A549 (cell line): ENCODE data around the gene SRC. TPM values are rescaled to one million over a fixed set of nuclear protein-coding genes. Genes with fewer than 3 reads are reported as not detected.

Source experiments
- ATAC-seq, 2 experiments: fragments of 200-7000 bp in 1 of 2; fragments of >200 bp in 1 of 2; cut with Nextera tagmentation in 1 of 2; cut with Tn5 transposase in 1 of 2; 3 replicates each; pipeline versions ENCODE4 v1.8.0 to v1.9.1; 2018 to 2020; ENCODE audit warnings: mild to moderate bottlenecking in 1 of 2, moderate library complexity in 1 of 2
- CTCF ChIA-PET: fragments of 300-600 bp; sonication (Branson Sonifier 250); formaldehyde crosslinking; extraction: SDS; loops from one replicate; lab custom pipeline; 2021; ENCODE audit warnings: antibody characterized with exemption, inconsistent platforms; lab: Yijun Ruan, JAX
- POLR2A ChIA-PET: fragments of 350-600 bp; formaldehyde crosslinking; extraction: SDS; loops from one replicate; lab custom pipeline; 2021; ENCODE audit warnings: antibody characterized with exemption, inconsistent platforms; lab: Yijun Ruan, JAX
- DNase-seq, 2 experiments: peaks; one replicate each; pipeline versions ENCODE4 v3.0.0 to v3.0.0-alpha.2; 2011 to 2016; ENCODE audit warnings: low read depth in 1 of 2, low spot score in 1 of 2
- FAIRE-seq: peaks from 2 replicates; lab custom pipeline; 2011; peaks lifted over from hg19 to GRCh38; lab: Jason Lieb, UNC
- H3K27ac ChIP-seq, 2 experiments: fragments of >200 bp; sonication (Bioruptor Twin); formaldehyde crosslinking; 3 replicates each; pipeline ENCODE4 v1.5.1; 2016 to 2017
- H3K4me1 ChIP-seq: fragments of >200 bp; sonication (Bioruptor Twin); formaldehyde crosslinking; 3 replicates; pipeline ENCODE4 v1.6.1; 2016
- H3K4me2 ChIP-seq: fragments of >200 bp; sonication (Bioruptor Twin); formaldehyde crosslinking; 3 replicates; pipeline ENCODE4 v1.6.1; 2016
- H3K4me3 ChIP-seq: fragments of >200 bp; sonication (Bioruptor Twin); formaldehyde crosslinking; 3 replicates; pipeline ENCODE4 v1.5.1; 2016
- H3K9me3 ChIP-seq: fragments of >200 bp; sonication (Bioruptor Twin); formaldehyde crosslinking; 3 replicates; pipeline ENCODE4 v1.6.1; 2016
- BCL3 ChIP-seq: fragments of >200 bp; sonication (Bioruptor Twin); formaldehyde crosslinking; IDR thresholded peaks from 3 replicates; pipeline ENCODE4 v1.6.1; 2016
- CBX2 ChIP-seq: fragments of 200-600 bp; sonication (generic); IDR thresholded peaks from 2 replicates; pipeline ENCODE4 v1.6.1; 2016; ENCODE audit warnings: low read depth, mild to moderate bottlenecking, borderline replicate concordance
- CBX8 ChIP-seq: fragments of 200-600 bp; sonication (generic); IDR thresholded peaks from 2 replicates; pipeline ENCODE4 v1.6.1; 2016
- CHD2 ChIP-seq: fragments of 150-350 bp; IDR thresholded peaks from 2 replicates; pipeline ENCODE4 v1.6.1; 2014; ENCODE audit warnings: low read length; ENCODE audit not compliant: partially characterized antibody
- CHD4 ChIP-seq: fragments of 200-600 bp; sonication (generic); IDR thresholded peaks from 2 replicates; pipeline ENCODE4 v1.6.1; 2016; ENCODE audit warnings: antibody characterized with exemption, mild to moderate bottlenecking, borderline replicate concordance
- CTCF ChIP-seq: fragments of >200 bp; sonication (Bioruptor Twin); formaldehyde crosslinking; IDR thresholded peaks from 3 replicates; pipeline ENCODE4 v1.5.1; 2016
- EHMT2 ChIP-seq: fragments of 200-600 bp; sonication (generic); IDR thresholded peaks from 2 replicates; pipeline ENCODE4 v1.6.1; 2016; ENCODE audit warnings: antibody characterized with exemption, low read depth, mild to moderate bottlenecking, moderate library complexity
- EP300 ChIP-seq, 2 experiments: fragments of >200 bp; sonication (Bioruptor Twin); formaldehyde crosslinking; IDR thresholded peaks; 2 replicates in 1 of 2; 3 replicates in 1 of 2; pipeline ENCODE4 v1.6.1; 2016 to 2017
- ESRRA ChIP-seq: fragments of 150-350 bp; IDR thresholded peaks from 2 replicates; pipeline ENCODE4 v1.6.1; 2014; ENCODE audit warnings: mild to moderate bottlenecking, low read length, borderline replicate concordance
- FOSL2 ChIP-seq, 2 experiments: fragments of 450-650 bp in 1 of 2; fragments of >200 bp in 1 of 2; sonication (Bioruptor Twin) in 1 of 2; formaldehyde crosslinking; IDR thresholded peaks; 2 replicates each; pipeline versions ENCODE4 v1.5.0 to v1.6.1; 2016 to 2020; ENCODE audit warnings: mild to moderate bottlenecking in 1 of 2, moderate library complexity in 1 of 2
- JUN ChIP-seq, 2 experiments: fragments of >200 bp; sonication (Bioruptor Twin); formaldehyde crosslinking; IDR thresholded peaks; 2 replicates in 1 of 2; 3 replicates in 1 of 2; pipeline ENCODE4 v1.6.1; 2016 to 2017
- JUNB ChIP-seq: fragments of >200 bp; sonication (Bioruptor Twin); formaldehyde crosslinking; IDR thresholded peaks from 2 replicates; pipeline ENCODE4 v1.6.1; 2016
- MAFK ChIP-seq: fragments of 450-650 bp; IDR thresholded peaks from 2 replicates; pipeline ENCODE4 v1.6.1; 2014; ENCODE audit not compliant: partially characterized antibody
- NFE2L2 ChIP-seq: fragments of 150-350 bp; conservative IDR thresholded peaks from 2 replicates; pipeline ENCODE4 v1.6.1; 2014; ENCODE audit warnings: low read length
- NPAS2 ChIP-seq: fragments of 250-450 bp; sonication (Bioruptor Pico); IDR thresholded peaks from 2 replicates; pipeline ENCODE4 v1.8.0; 2022; ENCODE audit warnings: mild to moderate bottlenecking, moderate library complexity, borderline replicate concordance
- POLR2A ChIP-seq: IDR thresholded peaks from 2 replicates; pipeline ENCODE4 v1.6.1; 2012; ENCODE audit warnings: mild to moderate bottlenecking, low read length
- RAD21 ChIP-seq, 2 experiments: fragments of >200 bp in 1 of 2; sonication (Bioruptor Twin) in 1 of 2; formaldehyde crosslinking in 1 of 2; IDR thresholded peaks in 1 of 2; conservative IDR thresholded peaks in 1 of 2; 2 replicates in 1 of 2; 3 replicates in 1 of 2; pipeline ENCODE4 v1.6.1; 2012 to 2018; ENCODE audit warnings: inconsistent platforms in 1 of 2
- RFX5 ChIP-seq: fragments of 450-650 bp; IDR thresholded peaks from 2 replicates; pipeline ENCODE4 v1.7.1; 2014; ENCODE audit warnings: antibody characterized with exemption, mild to moderate bottlenecking, moderate library complexity
- RNF2 ChIP-seq: fragments of 200-600 bp; sonication (generic); IDR thresholded peaks from 2 replicates; pipeline ENCODE4 v1.6.1; 2016; ENCODE audit warnings: low read depth, mild to moderate bottlenecking, antibody characterized with exemption, moderate library complexity, borderline replicate concordance
- USF2 ChIP-seq: fragments of 450-650 bp; IDR thresholded peaks from 2 replicates; pipeline ENCODE4 v1.6.1; 2014; ENCODE audit warnings: antibody characterized with exemption
- ZNF302 ChIP-seq: fragments of 250-450 bp; sonication (Bioruptor Pico); IDR thresholded peaks from 2 replicates; pipeline ENCODE4 v1.9.0; 2021; ENCODE audit warnings: inconsistent platforms, mild to moderate bottlenecking, moderate library complexity
- WGBS: methylation state at CpG from one replicate; pipeline ENCODE4 v1.1.6; 2017; ENCODE audit errors: missing lambda C conversion rate; 5-methylcytosine and 5-hydroxymethylcytosine counted together
- polyA plus RNA-seq, 4 experiments: library from polyadenylated mRNA; depleted of rRNA in 3 of 4; stranded (reverse); fragments of >200 nt; fragmentation: RNase III in 1 of 4; extraction: RNeasy Plus Mini Kit Qiagen cat#74134 plus additional on column Dnase treatment in 1 of 4; gene quantifications; 2 replicates in 3 of 4; 3 replicates in 1 of 4; pipeline ENCODE4 v1.2.3, GENCODE V29; 2011 to 2017

The SRC gene
- polyA plus RNA-seq, 2 of the 4 experiments (the other 2 are of a cell fraction): 139 to 154 TPM

GRCh38 chr20:37415118-37416085 lies 69.5 kb downstream of the SRC start:
- TF ChIP-seq CBX8 (no peak), MAFK (no peak), CTCF (no peak)
- Histone ChIP-seq H3K9me3 (no peaks in the 10 kb centered on the region), H3K4me1 (no peaks in the 10 kb centered on the region), H3K27ac (no peak overlapping the region), H3K4me3 (no peak overlapping the region), H3K4me2 (no peak overlapping the region)
- FAIRE-seq (no peak), ATAC-seq (no peak), DNase-seq (no peak)
- WGBS: 80% methylated on average over 30 of the region's 30 CpGs
- POLR2A ChIA-PET: no interaction called here
- CTCF ChIA-PET: interaction anchor here (0.6 to 1.1 kb wide), 2 partner anchors 132 to 818 kb away, joined by 3 to 4 read pairs; no protein-coding TSS in a partner anchor

- H3K4me3 ChIP-seq: no peak overlapping the region
- FAIRE-seq (no peak), ATAC-seq (no peak), DNase-seq (no peak)
- no peak overlapping the region for H3K27ac ChIP-seq
- TF ChIP-seq POLR2A (no peak), USF2 (no peak), CBX2 (no peak), EHMT2 (no peak), RNF2 (no peak), JUNB (no peak), FOSL2 (IDR thresholded peaks at IDR 0.05) (no peak), FOSL2 (CRISPR knock-in tag; IDR thresholded peaks at IDR 0.05) (no peak), CHD4 (no peak)
- H3K4me1 ChIP-seq: no peaks in the 10 kb centered on the region
- H3K9me3 ChIP-seq: no peaks in the 10 kb centered on the region
- no peak overlapping the region for H3K4me2 ChIP-seq
- ChIA-PET POLR2A (no interaction called here), CTCF (no interaction called here)
- WGBS: 80% methylated on average over 27 of the region's 27 CpGs
Observed at GRCh38 chr20:37416100-37416847, 70.3 kb downstream of the SRC start.

GRCh38 chr20:37416848-37417616 lies 71.1 kb downstream of the SRC start:
- ATAC-seq (no peak), FAIRE-seq (no peak), DNase-seq (no peak)
- ChIA-PET CTCF (no interaction called here), POLR2A (no interaction called here)
- TF ChIP-seq ZNF302 (CRISPR knock-in tag): no peak
- no peak for TF ChIP-seq EHMT2
- no peak for TF ChIP-seq FOSL2 (IDR thresholded peaks at IDR 0.05)
- no peak for TF ChIP-seq FOSL2 (CRISPR knock-in tag; IDR thresholded peaks at IDR 0.05)
- TF ChIP-seq CHD4: no peak
- TF ChIP-seq JUNB: no peak
- TF ChIP-seq EP300 (IDR thresholded peaks at IDR 0.05): no peak
- no peak for TF ChIP-seq RFX5
- TF ChIP-seq NFE2L2: no peak
- no peak for TF ChIP-seq JUN (IDR thresholded peaks at IDR 0.05)
- no peak for TF ChIP-seq BCL3
- TF ChIP-seq ESRRA: no peak
- TF ChIP-seq CHD2: no peak
- no peak for TF ChIP-seq RAD21 (conservative IDR thresholded peaks at IDR 0.05 in 1 of 2, IDR thresholded peaks at IDR 0.05 in 1 of 2)
- no peak for TF ChIP-seq NPAS2 (CRISPR knock-in tag)
- Histone ChIP-seq H3K4me1 (no peaks in the 10 kb centered on the region), H3K27ac (no peak overlapping the region), H3K4me2 (no peak overlapping the region), H3K4me3 (no peak overlapping the region), H3K9me3 (no peaks in the 10 kb centered on the region)
- WGBS: 88% methylated on average over 20 of the region's 22 CpGs
